H1 (cell line): ENCODE results near the gene ACTG2. TPM values are rescaled to one million over a fixed set of nuclear protein-coding genes. Genes with fewer than 3 reads are reported as not detected.

Experiments used
- CHD2 ChIP-seq: IDR thresholded peaks from 2 replicates; pipeline ENCODE4 v1.6.1; 2012; ENCODE audit warnings: low read length, improper control_type of control experiment
- GTF2F1 ChIP-seq: IDR thresholded peaks from 2 replicates; pipeline ENCODE4 v1.6.1; 2012; ENCODE audit warnings: low read depth, low read length, improper control_type of control experiment, borderline replicate concordance
- SIRT6 ChIP-seq: IDR thresholded peaks from one replicate; pipeline ENCODE4 v1.7.1; 2012; ENCODE audit warnings: low read length, inconsistent platforms
- SP2 ChIP-seq: IDR thresholded peaks from 2 replicates; pipeline ENCODE4 v1.6.1; 2012; ENCODE audit warnings: mild to moderate bottlenecking, low read length, inconsistent platforms
- TBP ChIP-seq: IDR thresholded peaks from 2 replicates; pipeline ENCODE4 v1.6.1; 2011; ENCODE audit warnings: low read depth, low read length, improper control_type of control experiment
- polyA plus RNA-seq, 7 experiments: library from polyadenylated mRNA; depleted of rRNA in 3 of 7; stranded (reverse) in 5 of 7; unstranded in 2 of 7; fragments of >200 nt in 5 of 7; fragments of 200-250 nt in 2 of 7; gene quantifications; 1 replicate in 5 of 7; 2 replicates in 1 of 7; 4 replicates in 1 of 7; pipeline versions ENCODE4 v1.2.1 to v1.2.3, GENCODE V29; 2011 to 2013; ENCODE audit warnings: missing spikeins in 2 of 7, mixed read lengths in 2 of 7
- total RNA-seq: library from RNA; stranded (reverse); fragmentation: NEBNext Ultra II Directional; extraction: Animal tissue kit (Norgen Biotek cat#: 25700); gene quantifications from 2 replicates; pipeline ENCODE4 v1.2.1, GENCODE V29; 2021
- TF ChIP-seq, protein P1 (sequence below): fragments of 300-600 bp; sonication (generic); IDR thresholded peaks from 2 replicates; pipeline ENCODE4 v1.7.1; 2012; ENCODE audit warnings: low read length, moderate library complexity, mild to moderate bottlenecking, inconsistent platforms; ENCODE audit not compliant: insufficient replicate concordance
- TF ChIP-seq, protein P2 (sequence below): IDR thresholded peaks from 2 replicates; pipeline ENCODE4 v1.6.1; 2012; ENCODE audit warnings: low read length, inconsistent platforms

The ACTG2 gene
- total and polyA plus RNA-seq, 2 of the 8 experiments (the other 6 are each of a cell fraction or from before 2014, with no cell fraction given): 6.2 to 13.7 TPM

DNA sequence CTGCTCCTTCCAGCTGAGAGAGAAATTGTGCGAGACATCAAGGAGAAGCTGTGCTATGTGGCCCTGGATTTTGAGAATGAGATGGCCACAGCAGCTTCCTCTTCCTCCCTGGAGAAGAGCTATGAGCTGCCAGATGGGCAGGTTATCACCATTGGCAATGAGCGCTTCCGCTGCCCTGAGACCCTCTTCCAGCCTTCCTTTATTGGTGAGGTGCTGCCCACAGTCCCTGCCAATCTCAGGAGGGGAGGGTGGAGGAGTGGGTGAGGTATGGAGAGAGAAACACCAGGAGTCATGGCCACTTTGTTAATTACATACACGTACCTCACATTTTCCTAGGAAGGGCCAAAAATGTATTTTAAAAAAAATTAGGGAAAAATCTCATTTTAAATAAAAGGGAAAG lies 21.9 kb downstream of the ACTG2 start (continued):
- TF ChIP-seq, protein P1, sequence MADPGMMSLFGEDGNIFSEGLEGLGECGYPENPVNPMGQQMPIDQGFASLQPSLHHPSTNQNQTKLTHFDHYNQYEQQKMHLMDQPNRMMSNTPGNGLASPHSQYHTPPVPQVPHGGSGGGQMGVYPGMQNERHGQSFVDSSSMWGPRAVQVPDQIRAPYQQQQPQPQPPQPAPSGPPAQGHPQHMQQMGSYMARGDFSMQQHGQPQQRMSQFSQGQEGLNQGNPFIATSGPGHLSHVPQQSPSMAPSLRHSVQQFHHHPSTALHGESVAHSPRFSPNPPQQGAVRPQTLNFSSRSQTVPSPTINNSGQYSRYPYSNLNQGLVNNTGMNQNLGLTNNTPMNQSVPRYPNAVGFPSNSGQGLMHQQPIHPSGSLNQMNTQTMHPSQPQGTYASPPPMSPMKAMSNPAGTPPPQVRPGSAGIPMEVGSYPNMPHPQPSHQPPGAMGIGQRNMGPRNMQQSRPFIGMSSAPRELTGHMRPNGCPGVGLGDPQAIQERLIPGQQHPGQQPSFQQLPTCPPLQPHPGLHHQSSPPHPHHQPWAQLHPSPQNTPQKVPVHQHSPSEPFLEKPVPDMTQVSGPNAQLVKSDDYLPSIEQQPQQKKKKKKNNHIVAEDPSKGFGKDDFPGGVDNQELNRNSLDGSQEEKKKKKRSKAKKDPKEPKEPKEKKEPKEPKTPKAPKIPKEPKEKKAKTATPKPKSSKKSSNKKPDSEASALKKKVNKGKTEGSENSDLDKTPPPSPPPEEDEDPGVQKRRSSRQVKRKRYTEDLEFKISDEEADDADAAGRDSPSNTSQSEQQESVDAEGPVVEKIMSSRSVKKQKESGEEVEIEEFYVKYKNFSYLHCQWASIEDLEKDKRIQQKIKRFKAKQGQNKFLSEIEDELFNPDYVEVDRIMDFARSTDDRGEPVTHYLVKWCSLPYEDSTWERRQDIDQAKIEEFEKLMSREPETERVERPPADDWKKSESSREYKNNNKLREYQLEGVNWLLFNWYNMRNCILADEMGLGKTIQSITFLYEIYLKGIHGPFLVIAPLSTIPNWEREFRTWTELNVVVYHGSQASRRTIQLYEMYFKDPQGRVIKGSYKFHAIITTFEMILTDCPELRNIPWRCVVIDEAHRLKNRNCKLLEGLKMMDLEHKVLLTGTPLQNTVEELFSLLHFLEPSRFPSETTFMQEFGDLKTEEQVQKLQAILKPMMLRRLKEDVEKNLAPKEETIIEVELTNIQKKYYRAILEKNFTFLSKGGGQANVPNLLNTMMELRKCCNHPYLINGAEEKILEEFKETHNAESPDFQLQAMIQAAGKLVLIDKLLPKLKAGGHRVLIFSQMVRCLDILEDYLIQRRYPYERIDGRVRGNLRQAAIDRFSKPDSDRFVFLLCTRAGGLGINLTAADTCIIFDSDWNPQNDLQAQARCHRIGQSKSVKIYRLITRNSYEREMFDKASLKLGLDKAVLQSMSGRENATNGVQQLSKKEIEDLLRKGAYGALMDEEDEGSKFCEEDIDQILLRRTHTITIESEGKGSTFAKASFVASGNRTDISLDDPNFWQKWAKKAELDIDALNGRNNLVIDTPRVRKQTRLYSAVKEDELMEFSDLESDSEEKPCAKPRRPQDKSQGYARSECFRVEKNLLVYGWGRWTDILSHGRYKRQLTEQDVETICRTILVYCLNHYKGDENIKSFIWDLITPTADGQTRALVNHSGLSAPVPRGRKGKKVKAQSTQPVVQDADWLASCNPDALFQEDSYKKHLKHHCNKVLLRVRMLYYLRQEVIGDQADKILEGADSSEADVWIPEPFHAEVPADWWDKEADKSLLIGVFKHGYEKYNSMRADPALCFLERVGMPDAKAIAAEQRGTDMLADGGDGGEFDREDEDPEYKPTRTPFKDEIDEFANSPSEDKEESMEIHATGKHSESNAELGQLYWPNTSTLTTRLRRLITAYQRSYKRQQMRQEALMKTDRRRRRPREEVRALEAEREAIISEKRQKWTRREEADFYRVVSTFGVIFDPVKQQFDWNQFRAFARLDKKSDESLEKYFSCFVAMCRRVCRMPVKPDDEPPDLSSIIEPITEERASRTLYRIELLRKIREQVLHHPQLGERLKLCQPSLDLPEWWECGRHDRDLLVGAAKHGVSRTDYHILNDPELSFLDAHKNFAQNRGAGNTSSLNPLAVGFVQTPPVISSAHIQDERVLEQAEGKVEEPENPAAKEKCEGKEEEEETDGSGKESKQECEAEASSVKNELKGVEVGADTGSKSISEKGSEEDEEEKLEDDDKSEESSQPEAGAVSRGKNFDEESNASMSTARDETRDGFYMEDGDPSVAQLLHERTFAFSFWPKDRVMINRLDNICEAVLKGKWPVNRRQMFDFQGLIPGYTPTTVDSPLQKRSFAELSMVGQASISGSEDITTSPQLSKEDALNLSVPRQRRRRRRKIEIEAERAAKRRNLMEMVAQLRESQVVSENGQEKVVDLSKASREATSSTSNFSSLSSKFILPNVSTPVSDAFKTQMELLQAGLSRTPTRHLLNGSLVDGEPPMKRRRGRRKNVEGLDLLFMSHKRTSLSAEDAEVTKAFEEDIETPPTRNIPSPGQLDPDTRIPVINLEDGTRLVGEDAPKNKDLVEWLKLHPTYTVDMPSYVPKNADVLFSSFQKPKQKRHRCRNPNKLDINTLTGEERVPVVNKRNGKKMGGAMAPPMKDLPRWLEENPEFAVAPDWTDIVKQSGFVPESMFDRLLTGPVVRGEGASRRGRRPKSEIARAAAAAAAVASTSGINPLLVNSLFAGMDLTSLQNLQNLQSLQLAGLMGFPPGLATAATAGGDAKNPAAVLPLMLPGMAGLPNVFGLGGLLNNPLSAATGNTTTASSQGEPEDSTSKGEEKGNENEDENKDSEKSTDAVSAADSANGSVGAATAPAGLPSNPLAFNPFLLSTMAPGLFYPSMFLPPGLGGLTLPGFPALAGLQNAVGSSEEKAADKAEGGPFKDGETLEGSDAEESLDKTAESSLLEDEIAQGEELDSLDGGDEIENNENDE: no peak
- TF ChIP-seq, protein P2, sequence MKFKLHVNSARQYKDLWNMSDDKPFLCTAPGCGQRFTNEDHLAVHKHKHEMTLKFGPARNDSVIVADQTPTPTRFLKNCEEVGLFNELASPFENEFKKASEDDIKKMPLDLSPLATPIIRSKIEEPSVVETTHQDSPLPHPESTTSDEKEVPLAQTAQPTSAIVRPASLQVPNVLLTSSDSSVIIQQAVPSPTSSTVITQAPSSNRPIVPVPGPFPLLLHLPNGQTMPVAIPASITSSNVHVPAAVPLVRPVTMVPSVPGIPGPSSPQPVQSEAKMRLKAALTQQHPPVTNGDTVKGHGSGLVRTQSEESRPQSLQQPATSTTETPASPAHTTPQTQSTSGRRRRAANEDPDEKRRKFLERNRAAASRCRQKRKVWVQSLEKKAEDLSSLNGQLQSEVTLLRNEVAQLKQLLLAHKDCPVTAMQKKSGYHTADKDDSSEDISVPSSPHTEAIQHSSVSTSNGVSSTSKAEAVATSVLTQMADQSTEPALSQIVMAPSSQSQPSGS: no peak
- TF ChIP-seq SIRT6 (no peak), TBP (no peak), SP2 (no peak), GTF2F1 (no peak), CHD2 (no peak)
